ENCODE results near the gene BUB3. TPM values are rescaled to one million over a fixed set of nuclear protein-coding genes. Genes with fewer than 3 reads are reported as not detected.

Gene BUB3
- total and polyA plus RNA-seq, 2 of the 13 experiments (the other 11 are each of a cell fraction or from before 2014, with no cell fraction given) = 174 to 188 TPM

- TF ChIP-seq ZNF296 (CRISPR knock-in tag; conservative IDR thresholded peaks at IDR 0.05) (no peak), ATF6 (CRISPR knock-in tag; conservative IDR thresholded peaks at IDR 0.05) (no peak), SOX13 (IDR thresholded peaks at IDR 0.05) (no peak), SOX13 (CRISPR knock-in tag; conservative IDR thresholded peaks at IDR 0.05 in 1 of 2, IDR thresholded peaks at IDR 0.05 in 1 of 2) (peak in 1 of 2 experiments; percentile 56; a peak in 1 of 4 replicates), ZNF839 (CRISPR knock-in tag; IDR thresholded peaks at IDR 0.05; ENCODE audit: borderline replicate concordance) (no peak), ZNF652 (CRISPR knock-in tag; IDR thresholded peaks at IDR 0.05; ENCODE audit: borderline replicate concordance, low read depth) (no peak), MXD3 (CRISPR knock-in tag; IDR thresholded peaks at IDR 0.05) (no peak), KLF16 (CRISPR knock-in tag; IDR thresholded peaks at IDR 0.05) (no peak), RBFOX2 (IDR thresholded peaks at IDR 0.05; ENCODE audit: low read depth, low read length) (no peak), CBX5 (CRISPR knock-in tag; IDR thresholded peaks at IDR 0.05; ENCODE audit: borderline replicate concordance) (no peak), SAFB2 (CRISPR knock-in tag; IDR thresholded peaks at IDR 0.05; ENCODE audit: borderline replicate concordance, low read depth) (no peak), TMF1 (CRISPR knock-in tag; IDR thresholded peaks at IDR 0.05; ENCODE audit: low read depth) (no peak), ATF7-NPFF (CRISPR knock-in tag; IDR thresholded peaks at IDR 0.05; ENCODE audit: low read depth) (no peak), EEA1 (CRISPR knock-in tag; IDR thresholded peaks at IDR 0.05; ENCODE audit: borderline replicate concordance) (no peak), RAD51 (IDR thresholded peaks at IDR 0.05; ENCODE audit: borderline replicate concordance) (no peak), FOXO1 (CRISPR knock-in tag; IDR thresholded peaks at IDR 0.05) (no peak; the same call in 1 of the 2 replicates), SP5 (CRISPR knock-in tag; IDR thresholded peaks at IDR 0.05; ENCODE audit: borderline replicate concordance, low read depth) (no peak), NR2F2 (IDR thresholded peaks at IDR 0.05; ENCODE audit: borderline replicate concordance, low read depth) (no peak), ZBTB34 (CRISPR knock-in tag; IDR thresholded peaks at IDR 0.05) (no peak), ZBTB2 (CRISPR knock-in tag; IDR thresholded peaks at IDR 0.05; ENCODE audit: low read depth) (no peak), GTF2F1 (IDR thresholded peaks at IDR 0.05; ENCODE audit: low read length) (no peak)
- TF ChIP-seq, protein P1, sequence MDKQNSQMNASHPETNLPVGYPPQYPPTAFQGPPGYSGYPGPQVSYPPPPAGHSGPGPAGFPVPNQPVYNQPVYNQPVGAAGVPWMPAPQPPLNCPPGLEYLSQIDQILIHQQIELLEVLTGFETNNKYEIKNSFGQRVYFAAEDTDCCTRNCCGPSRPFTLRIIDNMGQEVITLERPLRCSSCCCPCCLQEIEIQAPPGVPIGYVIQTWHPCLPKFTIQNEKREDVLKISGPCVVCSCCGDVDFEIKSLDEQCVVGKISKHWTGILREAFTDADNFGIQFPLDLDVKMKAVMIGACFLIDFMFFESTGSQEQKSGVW (CRISPR knock-in tag; IDR thresholded peaks at IDR 0.05; ENCODE audit: borderline replicate concordance) = no peak
Observed at GRCh38 chr10:123203393-123204126, 49.4 kb downstream of the BUB3 start (continued).

Measured in HepG2 (cell line).